Nephron (organoid): ENCODE data around the gene PDLIM5.

Source experiments
- H3K27ac Mint-ChIP-seq, 3 experiments: 2 replicates each; pipeline ENCODE4 v1.8.0; 2020; ENCODE audit warnings: mixed read lengths in 3 of 3, mild to moderate bottlenecking in 2 of 3, moderate library complexity in 1 of 3
- H3K27me3 Mint-ChIP-seq: 2 replicates; pipeline ENCODE4 v1.8.0; 2021; ENCODE audit warnings: low read depth, mild to moderate bottlenecking, moderate library complexity, mixed read lengths
- H3K36me3 Mint-ChIP-seq: 2 replicates; pipeline ENCODE4 v1.8.0; 2020; ENCODE audit warnings: low read depth, mixed read lengths
- H3K4me1 Mint-ChIP-seq: 2 replicates; pipeline ENCODE4 v1.8.0; 2020; ENCODE audit warnings: mixed read lengths
- H3K4me3 Mint-ChIP-seq, 3 experiments: 2 replicates each; pipeline ENCODE4 v1.8.0; 2020; ENCODE audit warnings: mild to moderate bottlenecking in 3 of 3, mixed read lengths in 3 of 3, moderate library complexity in 2 of 3
- H3K9me3 Mint-ChIP-seq: 2 replicates; pipeline ENCODE4 v1.8.0; 2020; ENCODE audit warnings: mixed read lengths
- TF ChIP-seq, protein P1 (sequence below), 3 experiments: fragments of 200-600 bp; sonication (generic); IDR thresholded peaks; one replicate each; pipeline ENCODE4 v1.5.0; 2021; ENCODE audit warnings: antibody characterized with exemption in 3 of 3; ENCODE audit not compliant: unreplicated experiment in 3 of 3

Gene PDLIM5

DNA sequence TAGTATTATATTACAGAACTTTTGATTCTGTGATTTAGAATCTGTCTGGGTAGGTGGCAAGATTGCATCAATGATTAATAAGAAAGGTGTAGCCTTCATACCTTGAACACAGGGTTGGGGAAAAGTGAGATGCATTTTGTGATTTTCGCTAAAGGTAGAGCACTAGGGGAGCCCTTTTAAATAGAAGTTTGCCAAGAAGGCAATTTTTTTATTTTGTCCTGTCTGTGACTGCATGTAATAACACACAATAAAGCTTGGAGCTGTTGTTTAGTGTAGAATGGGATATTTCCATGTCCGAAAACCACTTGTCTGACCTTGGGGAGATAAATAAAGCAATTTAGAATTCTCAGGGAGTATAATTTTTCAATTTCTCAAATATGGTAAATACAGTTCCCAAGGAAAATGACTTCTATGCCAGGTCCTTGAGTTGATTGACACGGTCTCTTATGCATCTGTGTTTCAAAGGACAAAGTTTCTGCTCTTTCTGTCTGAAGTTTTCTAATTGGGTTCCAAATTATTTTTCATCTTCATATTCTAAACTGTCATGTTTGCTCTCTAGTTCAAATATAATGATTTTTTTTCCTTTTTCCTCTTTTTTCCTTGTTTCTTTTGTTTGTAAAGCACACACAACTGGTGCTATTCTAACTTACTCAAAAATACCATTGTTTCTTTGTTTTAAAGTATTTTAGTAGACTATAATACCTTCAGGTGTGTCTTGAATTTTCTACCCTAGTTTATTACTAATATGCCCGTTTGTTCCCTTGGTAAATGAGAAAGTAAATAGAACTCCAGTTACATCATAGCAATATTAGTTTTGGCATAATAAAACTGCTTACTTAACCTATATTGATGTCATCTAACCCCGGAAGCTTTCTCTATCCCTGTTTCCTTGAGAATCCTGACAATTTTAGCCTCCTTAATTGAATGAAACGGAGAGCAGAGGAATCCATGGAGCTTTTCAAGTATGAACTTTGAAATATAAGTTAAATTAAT, 218.2 kb downstream of the PDLIM5 start:
- no peaks in the 10 kb centered on the region for H3K27me3 Mint-ChIP-seq
- no peak overlapping the region for H3K4me3 Mint-ChIP-seq
- H3K27ac Mint-ChIP-seq = peak overlapping the region; percentile 11 to 76 (median 48)
- TF ChIP-seq, protein P1, sequence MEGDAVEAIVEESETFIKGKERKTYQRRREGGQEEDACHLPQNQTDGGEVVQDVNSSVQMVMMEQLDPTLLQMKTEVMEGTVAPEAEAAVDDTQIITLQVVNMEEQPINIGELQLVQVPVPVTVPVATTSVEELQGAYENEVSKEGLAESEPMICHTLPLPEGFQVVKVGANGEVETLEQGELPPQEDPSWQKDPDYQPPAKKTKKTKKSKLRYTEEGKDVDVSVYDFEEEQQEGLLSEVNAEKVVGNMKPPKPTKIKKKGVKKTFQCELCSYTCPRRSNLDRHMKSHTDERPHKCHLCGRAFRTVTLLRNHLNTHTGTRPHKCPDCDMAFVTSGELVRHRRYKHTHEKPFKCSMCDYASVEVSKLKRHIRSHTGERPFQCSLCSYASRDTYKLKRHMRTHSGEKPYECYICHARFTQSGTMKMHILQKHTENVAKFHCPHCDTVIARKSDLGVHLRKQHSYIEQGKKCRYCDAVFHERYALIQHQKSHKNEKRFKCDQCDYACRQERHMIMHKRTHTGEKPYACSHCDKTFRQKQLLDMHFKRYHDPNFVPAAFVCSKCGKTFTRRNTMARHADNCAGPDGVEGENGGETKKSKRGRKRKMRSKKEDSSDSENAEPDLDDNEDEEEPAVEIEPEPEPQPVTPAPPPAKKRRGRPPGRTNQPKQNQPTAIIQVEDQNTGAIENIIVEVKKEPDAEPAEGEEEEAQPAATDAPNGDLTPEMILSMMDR (IDR thresholded peaks at IDR 0.05; ENCODE audit: unreplicated experiment in 3 of 3) = no peak
- H3K4me1 Mint-ChIP-seq = peaks cover 44% of the 10 kb centered on the region
- H3K36me3 Mint-ChIP-seq = peaks cover 8% of the 10 kb centered on the region
- H3K9me3 Mint-ChIP-seq = no peaks in the 10 kb centered on the region

DNA sequence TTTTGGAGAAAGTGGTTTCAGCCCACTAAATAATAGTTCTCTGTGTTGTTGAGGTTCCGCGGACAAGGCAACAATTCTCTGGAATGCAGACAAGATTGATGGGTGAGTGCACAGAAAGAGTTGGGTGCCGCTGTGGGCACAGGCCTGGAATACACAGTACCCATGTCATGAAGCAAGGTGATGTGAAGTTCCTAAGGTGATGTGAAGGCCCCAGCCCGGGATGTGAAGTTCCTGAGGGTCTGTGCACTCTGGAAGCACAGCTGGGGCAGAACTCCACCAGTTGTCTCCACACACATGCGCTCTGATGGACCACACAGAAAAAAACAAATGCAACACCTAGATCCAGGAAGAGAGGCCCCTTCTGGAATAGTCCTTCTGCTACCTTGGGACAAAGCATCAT, 219.4 kb downstream of the PDLIM5 start:
- TF ChIP-seq, protein P1 (IDR thresholded peaks at IDR 0.05; ENCODE audit: unreplicated experiment in 3 of 3) = no peak
- Mint-ChIP-seq H3K36me3 (peaks cover under 1% of the 10 kb centered on the region), H3K27ac (peak overlapping the region; percentile 6 to 76 (median 11)), H3K9me3 (no peaks in the 10 kb centered on the region), H3K4me3 (no peak overlapping the region), H3K4me1 (peaks cover 41% of the 10 kb centered on the region), H3K27me3 (no peaks in the 10 kb centered on the region)

DNA sequence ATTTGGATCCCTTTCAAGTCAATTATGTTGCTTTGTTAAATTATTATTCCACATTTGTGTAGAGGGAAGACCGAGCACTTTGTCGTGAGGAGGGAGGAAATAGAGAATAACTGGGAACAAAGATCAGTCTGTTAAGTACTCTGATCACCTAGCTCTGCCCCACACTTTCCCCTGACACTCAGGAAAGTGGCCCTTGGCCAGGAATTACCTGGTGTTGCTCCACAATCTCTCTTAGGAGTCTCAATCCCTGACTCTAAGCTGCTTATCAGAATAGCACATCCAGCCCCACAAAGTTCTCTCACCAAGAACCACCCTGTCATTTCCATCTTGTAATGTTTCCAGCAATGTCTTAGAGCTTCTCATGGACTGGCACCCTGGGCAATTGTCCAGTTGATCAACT, 222.2 kb downstream of the PDLIM5 start:
- Mint-ChIP-seq H3K36me3 (no peaks in the 10 kb centered on the region), H3K4me3 (no peak overlapping the region), H3K9me3 (peaks cover 2% of the 10 kb centered on the region), H3K27ac (peak overlapping the region in 2 of 3 experiments; percentile 37 to 82), H3K27me3 (no peaks in the 10 kb centered on the region), H3K4me1 (peaks cover 44% of the 10 kb centered on the region)
- TF ChIP-seq, protein P1 (IDR thresholded peaks at IDR 0.05; ENCODE audit: unreplicated experiment in 3 of 3) = no peak

DNA sequence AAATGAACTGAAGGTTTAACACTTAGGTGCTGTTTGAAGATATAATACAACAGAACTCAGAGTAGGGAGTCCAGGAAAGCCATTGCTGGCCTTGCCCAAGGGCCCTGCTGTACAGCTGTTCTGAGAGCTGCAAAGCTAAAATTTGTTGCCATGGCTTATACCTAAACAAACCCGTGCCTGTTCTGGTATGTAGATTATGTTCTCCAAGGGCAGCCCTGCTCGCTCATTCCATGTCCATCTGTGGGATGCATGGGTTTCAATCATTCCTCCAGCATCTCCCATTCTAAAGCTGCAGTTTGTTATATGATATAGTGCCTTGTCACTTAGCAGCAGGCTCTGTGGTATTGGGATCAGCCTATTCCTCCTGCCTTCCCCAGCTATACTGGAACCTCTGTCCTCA, 225.2 kb downstream of the PDLIM5 start:
- Mint-ChIP-seq H3K27ac (peak overlapping the region; percentile 2 to 64 (median 48)), H3K4me1 (peaks cover 25% of the 10 kb centered on the region), H3K36me3 (no peaks in the 10 kb centered on the region), H3K9me3 (peaks cover 2% of the 10 kb centered on the region), H3K4me3 (no peak overlapping the region), H3K27me3 (no peaks in the 10 kb centered on the region)
- TF ChIP-seq, protein P1 (IDR thresholded peaks at IDR 0.05; ENCODE audit: unreplicated experiment in 3 of 3) = no peak

DNA sequence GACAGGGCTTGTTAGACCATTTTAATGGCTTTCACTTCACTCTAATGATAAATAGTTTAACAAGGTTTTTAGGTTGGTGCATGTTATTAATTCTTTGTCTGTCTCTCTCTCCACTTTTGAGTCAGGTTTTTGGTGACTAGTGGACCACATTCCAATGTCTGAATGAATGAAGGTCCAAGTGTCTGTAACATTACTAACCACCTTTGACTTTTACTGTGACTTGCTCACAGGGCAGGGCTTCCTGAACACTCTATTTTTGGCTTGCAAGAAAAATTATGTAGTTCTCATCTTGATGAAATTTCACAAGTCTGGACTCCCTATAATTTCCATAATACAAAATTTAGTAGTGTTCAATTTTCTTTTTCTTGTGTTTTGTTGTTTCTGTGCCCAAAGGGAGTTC, 227.2 kb downstream of the PDLIM5 start:
- H3K4me1 Mint-ChIP-seq = peaks cover 14% of the 10 kb centered on the region
- no peak overlapping the region for H3K27ac Mint-ChIP-seq
- no peaks in the 10 kb centered on the region for H3K27me3 Mint-ChIP-seq
- no peak overlapping the region for H3K4me3 Mint-ChIP-seq
- peaks cover 2% of the 10 kb centered on the region for H3K9me3 Mint-ChIP-seq
- TF ChIP-seq, protein P1 (IDR thresholded peaks at IDR 0.05; ENCODE audit: unreplicated experiment in 3 of 3) = no peak
- H3K36me3 Mint-ChIP-seq = no peaks in the 10 kb centered on the region
